COLO668 (cell line): ENCODE measurements around the gene ANKRD24.
"Not testable (repeated sequence)": the region's sequence is repeated elsewhere in the genome, so short reads cannot be mapped to it uniquely, and the experiment has no call there.

Experiments
- DNase-seq: peaks from one replicate; lab custom pipeline; 2025; ENCODE audit not compliant: unreplicated experiment; lab: John Stamatoyannopoulos, UW

The ANKRD24 gene

DNA sequence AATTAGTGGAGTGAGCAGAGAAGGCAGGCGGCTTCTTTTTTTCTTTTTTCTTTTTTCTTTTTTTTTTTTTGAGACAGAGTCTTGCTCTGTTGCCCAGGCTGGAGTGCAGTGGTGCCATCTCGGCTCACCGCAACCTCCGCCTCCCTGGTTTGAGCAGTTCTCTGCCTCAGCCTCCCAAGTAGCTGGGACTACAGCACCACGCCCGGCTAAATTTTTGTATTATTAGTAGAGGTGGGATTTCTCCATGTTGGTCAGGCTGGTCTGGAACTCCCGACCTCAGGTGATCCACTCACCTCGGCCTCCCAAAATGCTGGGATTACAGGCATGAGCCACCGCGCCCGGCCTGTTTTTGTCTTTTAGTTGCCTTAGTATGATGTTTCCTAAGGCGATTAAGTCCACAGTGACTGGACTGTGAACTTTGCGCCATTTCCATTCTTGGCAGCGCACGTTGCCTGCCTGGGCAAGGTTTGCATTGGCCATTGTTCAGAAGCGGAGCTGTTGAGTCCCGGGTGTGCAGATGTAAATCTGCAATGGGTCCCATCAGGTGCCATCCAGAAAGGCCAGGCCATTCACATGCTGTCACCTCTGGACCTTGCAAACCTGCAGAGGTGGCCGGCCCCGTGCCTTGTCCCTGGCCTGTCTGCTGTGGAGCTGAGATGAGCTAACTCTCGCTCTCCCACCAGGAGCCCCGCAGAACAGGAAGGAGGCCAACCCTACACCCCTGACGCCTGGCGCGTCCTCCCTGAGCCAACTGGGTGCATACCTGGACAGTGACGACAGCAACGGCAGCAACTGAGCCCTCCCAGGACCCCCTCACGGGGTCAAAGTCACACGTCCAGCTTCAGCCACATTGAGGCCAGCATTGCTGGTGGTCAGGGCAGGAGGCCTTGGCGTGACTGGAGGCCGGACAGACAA is 85.7 kb downstream of the ANKRD24 start:
- no peak for DNase-seq

DNA sequence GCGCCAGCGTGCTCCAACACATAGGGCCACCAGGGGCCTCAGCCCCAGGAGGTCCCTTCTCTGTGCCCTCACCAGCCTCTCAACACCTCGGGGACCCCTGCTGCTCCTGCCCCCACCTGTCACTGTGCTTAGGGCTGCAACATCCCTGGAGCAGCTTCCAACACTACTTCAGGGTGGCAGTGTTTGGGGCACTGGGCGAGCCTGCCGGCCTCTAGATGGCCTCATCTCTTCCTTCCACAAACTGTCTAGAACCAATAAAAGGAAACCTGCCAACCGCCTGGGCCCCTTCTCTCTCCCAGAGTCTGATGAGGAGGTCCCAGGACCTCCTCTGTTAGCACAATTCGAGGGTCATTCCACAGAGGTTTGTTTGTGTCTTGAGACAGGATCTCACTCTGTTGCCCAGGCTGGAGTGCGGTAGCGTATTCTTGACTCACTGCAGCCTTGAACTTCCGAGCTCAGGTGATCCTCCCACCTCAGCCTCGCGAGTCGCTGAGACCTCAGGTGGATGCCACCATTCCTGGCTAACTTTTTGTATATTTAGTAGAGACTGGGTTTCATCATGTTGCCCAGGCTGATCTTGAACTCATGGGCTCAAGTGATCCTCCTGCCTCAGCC is 86.4 kb downstream of the ANKRD24 start:
- no peak for DNase-seq

DNA sequence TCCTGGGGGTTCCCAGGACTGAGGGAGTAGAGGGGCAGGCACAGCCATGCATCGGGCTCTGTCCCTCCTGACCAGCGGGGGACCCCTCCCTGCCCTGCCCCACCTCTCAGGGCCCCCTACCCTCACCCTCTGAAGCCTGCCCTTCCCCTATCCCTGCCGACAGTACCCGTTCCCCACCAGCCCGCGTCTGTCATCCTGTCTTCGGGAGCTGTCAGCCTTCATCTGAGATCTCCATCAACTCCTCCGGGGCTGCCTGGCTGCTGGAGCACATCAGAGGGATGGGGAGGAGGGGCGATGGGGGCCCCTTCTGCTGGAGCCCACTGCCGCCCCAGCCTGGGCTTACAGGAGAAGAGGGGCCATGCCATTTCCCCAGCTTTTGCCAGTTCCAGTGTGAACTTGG is 90.4 kb downstream of the ANKRD24 start:
- no peak for DNase-seq

GRCh38 chr19:4274321-4274686 is 91.8 kb downstream of the ANKRD24 start:
- not testable (repeated sequence) for DNase-seq
